Left forelimb (tissue), 1 donor: ENCODE data around the gene ELMOD3.
"Not testable (repeated sequence)": the region's sequence is repeated elsewhere in the genome, so short reads cannot be mapped to it uniquely, and the experiment has no call there.

Source experiments
- DNase-seq: peaks from one replicate; pipeline ENCODE4 v3.0.0-alpha.2; 2018; ENCODE audit warnings: low spot score

Gene ELMOD3

DNA sequence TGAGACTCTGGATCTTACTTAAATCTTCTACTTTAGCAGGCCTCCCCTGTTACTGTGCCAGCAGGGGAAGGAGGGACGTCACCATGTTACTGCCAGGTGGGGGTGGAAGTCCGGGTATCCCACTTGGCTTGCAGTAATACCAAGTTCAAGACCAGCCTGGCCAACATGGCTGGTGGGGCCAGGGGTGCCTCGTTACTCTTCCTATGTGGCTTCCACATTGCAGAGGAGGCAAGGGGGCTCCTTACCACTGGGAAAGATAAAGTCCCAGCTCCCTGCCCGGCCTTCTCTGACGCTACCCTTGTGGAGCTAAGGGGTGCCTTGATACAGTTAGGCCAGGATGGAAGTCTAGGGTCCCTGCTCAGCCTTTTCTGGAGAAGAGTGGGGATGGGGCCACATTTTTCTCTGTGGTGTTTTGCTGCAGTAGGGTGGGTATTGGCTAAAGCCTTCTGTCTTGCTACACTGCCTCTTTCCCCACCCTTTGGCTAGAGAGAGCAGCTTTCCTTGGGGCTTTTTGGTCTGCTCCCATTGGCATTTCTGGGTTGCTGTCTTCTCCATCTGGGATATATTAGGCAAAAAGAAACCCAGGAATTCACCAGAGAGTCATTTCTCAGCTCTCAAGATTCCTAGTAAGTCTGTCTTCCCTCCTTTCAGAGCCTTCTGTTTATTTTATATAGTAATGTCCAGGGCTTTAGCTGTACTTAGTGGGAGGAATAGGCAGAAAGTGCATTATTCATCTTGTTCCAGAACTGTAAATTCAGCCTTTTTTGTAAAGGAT is 21.9 kb downstream of the ELMOD3 start:
- no peak for DNase-seq

GRCh38 chr2:85377083-85377482 is 22.5 kb downstream of the ELMOD3 start:
- no peak for DNase-seq

DNA sequence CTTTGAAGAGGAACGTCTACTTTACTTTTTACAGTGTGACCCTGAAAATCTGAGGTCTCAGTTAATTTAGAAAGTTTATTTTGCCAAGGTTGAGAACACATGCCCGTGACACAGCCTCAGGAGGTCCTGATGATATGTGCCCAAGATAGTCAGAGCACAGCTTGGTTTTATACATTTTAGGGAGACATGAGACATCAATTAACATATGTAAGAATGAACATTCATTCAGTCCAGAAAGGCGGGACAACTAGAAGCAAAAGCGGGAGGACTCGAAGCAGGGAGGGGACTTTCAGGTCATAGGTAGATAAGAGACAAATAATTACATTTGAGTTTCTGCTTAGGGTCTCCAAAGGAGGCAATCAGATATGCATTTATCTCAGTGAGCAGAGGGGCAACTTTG is 23.7 kb downstream of the ELMOD3 start:
- DNase-seq, result no peak

DNA sequence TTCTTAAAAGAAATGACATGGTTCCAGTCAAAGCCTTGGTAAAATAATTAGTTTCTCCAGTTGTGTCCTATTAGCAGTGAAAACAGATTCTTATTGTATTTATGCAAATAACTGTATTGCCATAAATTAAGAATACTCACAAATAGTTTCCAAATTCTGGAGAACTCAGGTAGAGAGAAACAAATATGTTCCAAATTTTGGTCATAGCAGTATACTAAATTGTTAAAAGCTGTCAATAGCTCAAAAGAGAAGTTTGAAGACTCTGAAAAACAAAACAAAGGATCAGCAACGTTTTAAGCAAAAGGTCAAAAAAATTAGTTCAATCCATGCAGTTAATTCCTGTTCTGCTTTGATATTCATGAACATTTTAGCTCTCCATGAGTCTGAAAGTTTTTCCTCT is 25.5 kb downstream of the ELMOD3 start:
- DNase-seq, result no peak

DNA sequence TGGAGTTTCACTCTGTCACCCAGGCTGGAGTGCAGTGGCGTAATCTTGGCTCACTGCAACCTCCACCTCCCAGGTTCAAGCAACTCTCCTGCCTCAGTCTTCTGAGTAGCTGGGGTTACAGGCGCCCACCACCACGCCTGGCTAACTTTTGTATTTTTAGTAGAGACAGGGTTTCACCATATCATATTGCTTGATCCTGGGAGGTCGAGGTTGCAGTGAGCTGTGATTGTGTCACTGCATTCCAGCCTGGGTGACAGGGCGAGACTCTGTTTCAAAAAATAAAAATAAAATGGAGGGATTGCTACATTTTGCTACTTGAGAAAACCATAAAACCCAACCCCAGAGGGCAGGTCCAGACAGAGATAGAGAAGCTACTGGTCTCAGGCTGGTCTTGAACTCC is 28.6 kb downstream of the ELMOD3 start:
- DNase-seq, result not testable (repeated sequence)

- DNase-seq, result no peak
Measured at GRCh38 chr2:85383850-85384249, 29.3 kb downstream of the ELMOD3 start.

- no peak for DNase-seq
Measured at GRCh38 chr2:85385746-85386145, 31.2 kb downstream of the ELMOD3 start.

GRCh38 chr2:85387754-85388153 is 33.2 kb downstream of the ELMOD3 start:
- no peak for DNase-seq

- no peak for DNase-seq
Measured at GRCh38 chr2:85388878-85389538, 34.4 kb downstream of the ELMOD3 start.

GRCh38 chr2:85390941-85391669 is 36.5 kb downstream of the ELMOD3 start:
- no peak for DNase-seq

DNA sequence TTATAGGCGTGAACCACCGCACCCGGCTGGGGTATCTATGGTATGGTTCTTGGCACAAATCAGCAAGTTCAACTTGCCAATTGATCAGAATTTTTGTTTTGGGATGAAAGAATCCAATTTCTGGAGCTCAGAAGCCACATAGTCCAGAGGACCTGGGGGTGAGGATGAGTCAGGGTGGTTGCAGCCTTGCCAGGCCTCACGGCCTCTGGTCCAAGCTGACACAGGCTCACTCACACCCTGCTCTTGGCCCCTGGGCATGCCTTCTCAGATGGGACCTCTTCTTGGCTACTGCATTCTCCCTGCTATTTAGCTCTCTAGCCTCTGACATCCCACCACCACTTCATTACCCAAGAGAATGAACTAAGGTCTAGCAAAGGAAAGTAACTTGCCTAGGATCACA is 39.3 kb downstream of the ELMOD3 start:
- DNase-seq, result peak; percentile 17

DNA sequence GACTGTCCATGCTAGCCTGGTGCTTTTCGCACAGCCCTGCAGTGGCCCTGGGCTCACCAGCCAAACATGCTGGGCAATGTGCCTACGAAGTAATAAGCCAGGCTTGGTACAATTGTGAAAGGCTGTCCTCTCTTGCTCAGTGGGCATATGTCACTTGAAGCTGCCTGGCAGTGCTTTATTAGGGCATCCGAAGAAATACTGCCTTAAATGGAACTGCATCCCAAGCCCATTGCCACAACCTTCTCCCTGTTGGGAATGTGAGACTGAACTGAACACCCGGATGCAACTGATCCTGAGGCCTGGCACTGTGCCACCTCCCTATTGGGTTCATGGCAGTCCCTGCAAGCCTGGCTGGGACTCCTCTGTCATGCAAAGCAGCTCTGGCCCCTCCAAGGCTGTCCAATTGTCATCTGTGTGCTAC is 39.7 kb downstream of the ELMOD3 start:
- DNase-seq, result peak; percentile 62

- DNase-seq, result peak; percentile 31
Measured at GRCh38 chr2:85394976-85395375, 40.4 kb downstream of the ELMOD3 start.

DNA sequence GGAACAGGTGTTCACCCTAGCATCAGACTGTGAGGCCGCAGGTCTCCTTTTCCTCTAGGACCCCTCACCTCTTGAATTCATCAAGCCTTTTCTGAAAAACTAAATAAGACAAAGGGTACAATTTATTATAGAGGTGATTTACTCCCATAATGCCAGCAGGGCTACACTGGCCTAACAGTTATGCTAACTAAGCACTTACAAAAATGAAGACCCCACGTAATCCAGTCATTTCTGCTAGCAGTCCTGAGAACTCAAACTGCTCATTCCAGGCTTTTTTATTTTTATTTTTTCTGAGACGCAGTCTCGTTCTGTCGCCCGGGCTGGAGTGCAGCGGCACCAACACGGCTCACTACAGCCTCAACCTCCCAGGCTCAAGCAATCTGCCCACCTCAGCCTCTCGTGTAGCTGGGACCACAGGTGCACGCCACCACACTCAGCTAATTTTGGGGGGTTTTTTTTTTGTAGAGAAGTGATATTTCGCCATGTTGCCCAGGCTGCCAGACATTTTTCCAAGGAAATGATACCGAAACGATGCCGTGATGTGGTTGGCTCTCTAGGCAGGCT is 41.4 kb downstream of the ELMOD3 start:
- DNase-seq, result peak; percentile 3

- DNase-seq, result peak; percentile 49
Measured at GRCh38 chr2:85396531-85397470, 42.2 kb downstream of the ELMOD3 start.

DNA sequence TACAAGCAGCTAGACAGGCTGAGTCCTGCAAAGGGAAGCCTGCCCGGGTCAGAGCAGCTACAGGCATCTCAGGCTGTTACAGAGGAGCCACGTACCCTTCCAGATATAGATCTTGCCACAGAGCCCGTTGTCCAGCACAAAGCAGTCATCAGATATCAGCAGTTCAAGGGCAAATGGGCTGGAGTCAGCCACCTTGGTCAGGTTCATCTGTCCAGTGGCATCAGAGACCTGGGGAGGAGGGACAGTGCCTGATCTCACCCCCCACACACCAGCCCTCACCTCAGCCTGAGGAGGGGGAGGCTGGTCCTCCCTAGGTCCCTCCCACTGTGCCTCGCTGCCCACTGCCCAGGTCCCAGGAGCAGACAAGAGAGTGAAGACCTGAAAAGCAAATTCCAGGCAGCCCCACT is 43.4 kb downstream of the ELMOD3 start:
- DNase-seq, result no peak

DNA sequence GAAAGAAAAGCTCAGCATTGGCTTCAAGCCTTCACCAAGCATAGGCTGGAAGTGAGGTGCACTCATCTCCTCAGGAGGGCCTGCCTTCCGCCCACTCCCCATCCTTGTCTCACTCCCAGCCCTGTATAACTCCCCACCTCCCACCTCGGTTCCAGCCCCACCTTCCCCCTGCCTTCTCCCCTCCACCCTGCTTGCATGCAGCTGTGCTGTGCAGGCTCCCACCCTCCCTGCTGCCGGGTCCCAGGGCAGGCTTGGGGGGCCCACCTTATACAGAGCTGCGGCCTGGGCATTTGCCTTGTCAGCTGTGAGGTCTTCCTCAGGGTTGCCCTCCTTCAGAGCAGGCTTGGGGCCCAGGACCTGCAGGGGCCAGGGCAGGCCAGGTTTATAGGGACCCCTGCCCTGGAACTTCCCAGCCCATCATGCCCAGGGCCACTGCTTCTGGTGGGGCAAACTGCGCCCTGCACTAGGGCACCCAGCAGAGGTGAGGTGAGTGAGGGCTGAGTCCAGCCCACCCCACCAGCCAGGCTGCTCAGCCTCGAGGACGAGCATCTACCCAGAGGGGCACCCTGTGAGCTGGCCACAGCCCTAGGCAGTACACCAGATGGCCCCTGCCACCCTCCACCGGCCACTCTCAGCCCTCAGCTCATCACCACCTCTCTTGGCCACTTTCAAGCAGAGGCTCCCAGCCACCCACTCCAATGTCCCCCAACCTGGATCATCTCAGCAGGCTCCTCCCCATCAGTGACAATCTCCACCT is 44.0 kb downstream of the ELMOD3 start:
- peak; percentile 54 for DNase-seq

DNA sequence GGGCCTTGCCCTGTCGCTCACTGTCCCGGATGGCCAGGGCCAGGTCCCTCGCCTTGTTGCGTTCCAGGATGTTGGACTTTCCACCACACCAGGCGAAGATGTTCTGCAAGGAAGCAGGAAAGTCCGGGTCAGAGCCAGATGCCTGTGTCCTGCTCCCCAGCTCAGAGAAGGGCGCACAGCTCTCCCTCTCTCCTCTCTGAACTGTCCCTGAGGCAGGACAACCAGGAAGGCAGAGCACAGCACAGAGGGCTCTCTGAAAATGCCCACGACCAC is 44.5 kb downstream of the ELMOD3 start:
- DNase-seq, result peak; percentile 53

- no peak for DNase-seq
Measured at GRCh38 chr2:85400023-85400422, 45.5 kb downstream of the ELMOD3 start.

- DNase-seq, result peak; percentile 60
Measured at GRCh38 chr2:85400541-85401463, 46.2 kb downstream of the ELMOD3 start.
